H1 (cell line): ENCODE results near the gene TSPEAR. TPM values are rescaled to one million over a fixed set of nuclear protein-coding genes. Genes with fewer than 3 reads are reported as not detected.

Experiments
- CTCF ChIA-PET: fragments of 300-600 bp; sonication (Branson Sonifier 250); formaldehyde crosslinking; loops from one replicate; lab custom pipeline; 2021; ENCODE audit not compliant: partially characterized antibody; lab: Charles Lee
- POLR2A ChIA-PET: fragments of 300-600 bp; sonication (Branson Sonifier 250); formaldehyde crosslinking; loops from one replicate; lab custom pipeline; 2021; ENCODE audit warnings: inconsistent platforms; ENCODE audit not compliant: partially characterized antibody; lab: Charles Lee
- DNase-seq, 2 experiments: peaks; one replicate each; pipeline versions ENCODE4 v3.0.0 to v3.0.0-alpha.2; 2010 to 2022; ENCODE audit warnings: low spot score in 2 of 2, low read depth in 1 of 2, mixed read lengths in 1 of 2
- FAIRE-seq: peaks from 2 replicates; lab custom pipeline; 2011; peaks lifted over from hg19 to GRCh38; lab: Jason Lieb, UNC
- H2AFZ ChIP-seq: 2 replicates; pipeline ENCODE4 v1.8.1; 2012; ENCODE audit warnings: low read length, inconsistent platforms
- H2AK5ac ChIP-seq: 2 replicates; pipeline ENCODE4 v1.6.1; 2013; ENCODE audit warnings: low read depth, low read length
- H2BK120ac ChIP-seq: replicated peaks from 2 replicates; pipeline ENCODE3; 2013; ENCODE audit warnings: low read depth, low read length, inconsistent platforms
- H2BK12ac ChIP-seq: 2 replicates; pipeline ENCODE4 v1.6.1; 2013; ENCODE audit warnings: low read depth, low read length
- H2BK15ac ChIP-seq: 2 replicates; pipeline ENCODE4 v1.6.1; 2013; ENCODE audit warnings: low read length
- H2BK20ac ChIP-seq: 2 replicates; pipeline ENCODE4 v1.6.1; 2013; ENCODE audit warnings: low read length
- H2BK5ac ChIP-seq: 2 replicates; pipeline ENCODE4 v1.6.1; 2013; ENCODE audit warnings: low read depth, low read length
- H3K14ac ChIP-seq: 2 replicates; pipeline ENCODE4 v1.6.1; 2013; ENCODE audit warnings: inconsistent platforms; ENCODE audit not compliant: insufficient read length
- H3K18ac ChIP-seq: 2 replicates; pipeline ENCODE4 v1.6.1; 2013; ENCODE audit warnings: low read length; ENCODE audit errors: extremely low read depth
- H3K23ac ChIP-seq: 2 replicates; pipeline ENCODE4 v1.6.1; 2013; ENCODE audit warnings: inconsistent platforms; ENCODE audit not compliant: insufficient read length
- H3K23me2 ChIP-seq: 2 replicates; pipeline ENCODE4 v1.6.1; 2013; ENCODE audit warnings: low read depth, low read length
- H3K27ac ChIP-seq: 2 replicates; pipeline ENCODE4 v1.6.1; 2011; ENCODE audit warnings: low read depth, low read length, inconsistent platforms
- H3K27me3 ChIP-seq, 4 experiments: replicated peaks in 1 of 4; 1 replicate in 1 of 4; 2 replicates in 3 of 4; pipeline versions ENCODE4 v1.6.1 to v1.8.1; 2011 to 2013; ENCODE audit warnings: low read length in 3 of 4, mild to moderate bottlenecking in 3 of 4, inconsistent platforms in 2 of 4, mixed read lengths in 2 of 4, moderate library complexity in 1 of 4; ENCODE audit not compliant: control insufficient read depth in 3 of 4, insufficient read depth in 3 of 4; ENCODE audit errors: extremely low read depth in 1 of 4
- H3K36me3 ChIP-seq, 4 experiments: 2 replicates each; pipeline versions ENCODE4 v1.6.1 to v1.8.1; 2011 to 2013; ENCODE audit warnings: mild to moderate bottlenecking in 4 of 4, low read length in 3 of 4, moderate library complexity in 2 of 4, control low read depth in 1 of 4, inconsistent platforms in 1 of 4; ENCODE audit not compliant: insufficient read depth in 4 of 4, control insufficient read depth in 2 of 4
- H3K4ac ChIP-seq: replicated peaks from 2 replicates; pipeline ENCODE3; 2013; ENCODE audit warnings: low read length, low read depth, mixed read lengths, inconsistent platforms; ENCODE audit not compliant: insufficient read length
- H3K4me1 ChIP-seq, 4 experiments: replicated peaks in 1 of 4; 1 replicate in 1 of 4; 2 replicates in 3 of 4; pipeline versions ENCODE4 v1.6.1 to v1.8.1; 2011 to 2013; ENCODE audit warnings: low read length in 3 of 4, inconsistent platforms in 2 of 4, mixed read lengths in 1 of 4; ENCODE audit not compliant: insufficient read depth in 4 of 4, control insufficient read depth in 3 of 4
- H3K4me2 ChIP-seq, 2 experiments: 2 replicates each; pipeline versions ENCODE4 v1.6.1 to v1.8.1; 2011 to 2013; ENCODE audit warnings: low read depth in 2 of 2, low read length in 2 of 2, control low read depth in 1 of 2, inconsistent platforms in 1 of 2, mild to moderate bottlenecking in 1 of 2; ENCODE audit not compliant: insufficient read depth in 1 of 2
- H3K4me3 ChIP-seq, 4 experiments: fragments of 200-600, 300-600 bp in 1 of 4; sonication (generic), shearing (Covaris generic), sonication (Bioruptor Twin) in 1 of 4; 2 replicates each; pipeline versions ENCODE4 v1.5.1 to v1.8.1; 2011 to 2016; ENCODE audit warnings: low read length in 4 of 4, low read depth in 3 of 4, control low read depth in 2 of 4, inconsistent platforms in 2 of 4, mild to moderate bottlenecking in 2 of 4, mixed read lengths in 1 of 4, moderate library complexity in 1 of 4; ENCODE audit not compliant: insufficient read depth in 2 of 4; ENCODE audit errors: extremely low read depth in 1 of 4
- H3K56ac ChIP-seq: replicated peaks from 2 replicates; pipeline ENCODE3; 2013; ENCODE audit warnings: low read depth, mild to moderate bottlenecking, mixed read lengths, low read length, inconsistent platforms; ENCODE audit not compliant: insufficient read length
- H3K79me1 ChIP-seq: 2 replicates; pipeline ENCODE4 v1.6.1; 2013; ENCODE audit warnings: low read depth, low read length, control low read depth
- H3K79me2 ChIP-seq, 2 experiments: 2 replicates each; pipeline versions ENCODE4 v1.6.1 to v1.8.1; 2012 to 2013; ENCODE audit warnings: low read length in 2 of 2, mild to moderate bottlenecking in 2 of 2, inconsistent platforms in 1 of 2; ENCODE audit not compliant: insufficient read depth in 2 of 2, control insufficient read depth in 1 of 2
- H3K9ac ChIP-seq, 4 experiments: replicated peaks in 1 of 4; 1 replicate in 1 of 4; 2 replicates in 3 of 4; pipeline versions ENCODE4 v1.6.1 to v1.8.1; 2011 to 2013; ENCODE audit warnings: low read depth in 3 of 4, low read length in 3 of 4, control low read depth in 2 of 4, mild to moderate bottlenecking in 2 of 4, moderate library complexity in 2 of 4, inconsistent platforms in 1 of 4; ENCODE audit errors: extremely low read depth in 1 of 4
- H3K9me3 ChIP-seq, 2 experiments: 2 replicates each; pipeline versions ENCODE4 v1.6.1 to v1.8.1; 2012 to 2013; ENCODE audit warnings: mild to moderate bottlenecking in 2 of 2, moderate library complexity in 2 of 2, control low read depth in 1 of 2, inconsistent platforms in 1 of 2, low read depth in 1 of 2, low read length in 1 of 2, mixed read lengths in 1 of 2; ENCODE audit not compliant: insufficient read depth in 2 of 2
- H4K20me1 ChIP-seq, 2 experiments: replicated peaks in 1 of 2; 2 replicates each; pipeline versions ENCODE3 to v1.8.1; 2011 to 2013; ENCODE audit warnings: inconsistent platforms in 2 of 2, low read length in 2 of 2, mild to moderate bottlenecking in 1 of 2; ENCODE audit not compliant: insufficient read depth in 2 of 2, control insufficient read depth in 1 of 2
- H4K5ac ChIP-seq: 2 replicates; pipeline ENCODE4 v1.6.1; 2013; ENCODE audit warnings: low read length, low read depth, mixed read lengths, inconsistent platforms; ENCODE audit not compliant: insufficient read length
- H4K8ac ChIP-seq: 2 replicates; pipeline ENCODE4 v1.8.0; 2013; ENCODE audit warnings: mild to moderate bottlenecking, moderate library complexity, low read length, inconsistent platforms; ENCODE audit not compliant: insufficient read depth; ENCODE audit errors: extremely low read depth
- H4K91ac ChIP-seq: replicated peaks from 2 replicates; pipeline ENCODE3; 2013; ENCODE audit warnings: low read length, mixed read lengths, inconsistent platforms; ENCODE audit not compliant: insufficient read length
- ASH2L ChIP-seq: fragments of 200-600, 300-600 bp; sonication (generic); IDR thresholded peaks from one replicate; pipeline ENCODE4 v1.7.1; 2017; ENCODE audit warnings: low read length
- CBX8 ChIP-seq: fragments of 300-800, 300-1000 bp; sonication (generic); IDR thresholded peaks from 2 replicates; pipeline ENCODE4 v1.7.1; 2016; ENCODE audit warnings: low read depth, low read length, borderline replicate concordance
- CTCF ChIP-seq, 3 experiments: IDR thresholded peaks; 1 replicate in 2 of 3; 2 replicates in 1 of 3; pipeline versions ENCODE4 v1.5.1 to v1.6.1; 2011; ENCODE audit warnings: low read length in 3 of 3, mild to moderate bottlenecking in 3 of 3, inconsistent platforms in 2 of 3, low read depth in 1 of 3, moderate library complexity in 1 of 3; ENCODE audit not compliant: insufficient read depth in 1 of 3; ENCODE audit errors: control extremely low read depth in 1 of 3
- KDM1A ChIP-seq: fragments of 200-600, 300-600 bp; sonication (generic); IDR thresholded peaks from 2 replicates; pipeline ENCODE4 v1.7.1; 2016; ENCODE audit warnings: mild to moderate bottlenecking, low read length, borderline replicate concordance
- MAFK ChIP-seq: IDR thresholded peaks from 2 replicates; pipeline ENCODE4 v1.6.1; 2012; ENCODE audit warnings: low read depth, mild to moderate bottlenecking, improper control_type of control experiment, low read length
- RAD21 ChIP-seq, 2 experiments: IDR thresholded peaks in 1 of 2; conservative IDR thresholded peaks in 1 of 2; 2 replicates each; pipeline ENCODE4 v1.6.1; 2011; ENCODE audit warnings: low read depth in 2 of 2, low read length in 2 of 2, improper control_type of control experiment in 1 of 2, inconsistent platforms in 1 of 2, mild to moderate bottlenecking in 1 of 2, moderate library complexity in 1 of 2
- SRF ChIP-seq: IDR thresholded peaks from 2 replicates; pipeline ENCODE4 v1.6.1; 2011; ENCODE audit warnings: mild to moderate bottlenecking, low read depth, low read length, moderate library complexity
- TCF12 ChIP-seq: IDR thresholded peaks from 2 replicates; pipeline ENCODE4 v1.6.1; 2011; ENCODE audit warnings: low read depth, mild to moderate bottlenecking, low read length
- YY1 ChIP-seq: IDR thresholded peaks from 2 replicates; pipeline ENCODE4 v1.6.1; 2011; ENCODE audit warnings: low read depth, mild to moderate bottlenecking, low read length
- WGBS, 2 experiments: shearing (Covaris generic) in 1 of 2; methylation state at CpG; one replicate each; pipeline versions ENCODE4 v1.1.6 to v1.1.7; 2013 to 2015; ENCODE audit warnings: low lambda C conversion rate in 2 of 2, mixed read lengths in 2 of 2, inconsistent platforms in 1 of 2, low coverage in 1 of 2, missing lambda C conversion rate in 1 of 2; ENCODE audit not compliant: insufficient replicate concordance in 2 of 2, insufficient coverage in 1 of 2, insufficient read length in 1 of 2; ENCODE audit errors: extremely low coverage in 1 of 2, missing lambda C conversion rate in 1 of 2; 5-methylcytosine and 5-hydroxymethylcytosine counted together
- polyA plus RNA-seq, 7 experiments: library from polyadenylated mRNA; depleted of rRNA in 3 of 7; stranded (reverse) in 5 of 7; unstranded in 2 of 7; fragments of >200 nt in 5 of 7; fragments of 200-250 nt in 2 of 7; gene quantifications; 1 replicate in 5 of 7; 2 replicates in 1 of 7; 4 replicates in 1 of 7; pipeline versions ENCODE4 v1.2.1 to v1.2.3, GENCODE V29; 2011 to 2013; ENCODE audit warnings: missing spikeins in 2 of 7, mixed read lengths in 2 of 7
- total RNA-seq: library from RNA; stranded (reverse); fragmentation: NEBNext Ultra II Directional; extraction: Animal tissue kit (Norgen Biotek cat#: 25700); gene quantifications from 2 replicates; pipeline ENCODE4 v1.2.1, GENCODE V29; 2021

The TSPEAR gene
- total and polyA plus RNA-seq, 2 of the 8 experiments (the other 6 are each of a cell fraction or from before 2014, with no cell fraction given), result 0.58 to 0.89 TPM

GRCh38 chr21:44487831-44488230, 223.5 kb downstream of the TSPEAR start:
- ChIA-PET POLR2A (interaction anchor here (0.6 to 1.1 kb wide), 3 partner anchors 9 to 219 kb away, joined by 3 to 4 read pairs (median 3); no protein-coding TSS in a partner anchor), CTCF (interaction anchor here (0.7 to 1.2 kb wide), 10 partner anchors 10 to 374 kb away, joined by 3 to 5 read pairs (median 3); no protein-coding TSS in a partner anchor)
- Histone ChIP-seq H3K79me2 (peaks cover 3 to 28% of the 10 kb centered on the region in 2 experiments; a peak in 3 of 4 replicates), H3K79me1 (no peaks in the 10 kb centered on the region), H3K9ac (no peak overlapping the region), H3K9me3 (peaks cover 5 to 9% of the 10 kb centered on the region in 2 experiments; a peak in 3 of 4 replicates), H2BK20ac (no peak overlapping the region), H2BK5ac (no peak overlapping the region), H3K23me2 (no peaks in the 10 kb centered on the region; the same call in 1 of the 2 replicates), H4K8ac (peak overlapping the region; percentile 12; the same call in 1 of the 2 replicates), H3K14ac (no peak overlapping the region), H3K56ac (no peak overlapping the region), H2AFZ (no peak overlapping the region), H3K4me3 (peak overlapping the region in 2 of 4 experiments; percentile 1 to 35; a peak in 1 of 8 replicates), H3K4ac (no peak overlapping the region), H4K20me1 (no peaks in the 10 kb centered on the region), H3K27me3 (no peaks in the 10 kb centered on the region; a peak in 1 of 7 replicates), H2AK5ac (no peak overlapping the region), H3K23ac (no peak overlapping the region), H2BK12ac (no peak overlapping the region), H2BK15ac (no peak overlapping the region), H4K91ac (no peak overlapping the region), H3K27ac (no peak overlapping the region), H3K36me3 (peaks cover 0 to 20% (median 8%) of the 10 kb centered on the region in 4 experiments; a peak in 4 of 8 replicates), H3K4me1 (peaks cover 0 to 3% (median 1%) of the 10 kb centered on the region in 4 experiments; a peak in 3 of 7 replicates), H3K18ac (no peak overlapping the region), H3K4me2 (no peak overlapping the region), H2BK120ac (no peak overlapping the region), H4K5ac (no peak overlapping the region)
- DNase-seq, result peak; percentile 43 to 84
- no peak for FAIRE-seq
- WGBS, 2 experiments, result 25% methylated on average over 4 of the region's 4 CpGs; no CpG with 5 or more reads in 1 of the 2 experiments
- TF ChIP-seq RAD21 (IDR thresholded peaks at IDR 0.05 in 1 of 2, conservative IDR thresholded peaks at IDR 0.05 in 1 of 2; ENCODE audit: low read depth in 2 of 2, low read length in 2 of 2) (peak; percentile 58 to 65), MAFK (no peak), KDM1A (no peak), TCF12 (no peak), CBX8 (no peak), YY1 (no peak), SRF (no peak), ASH2L (no peak), CTCF (IDR thresholded peaks at IDR 0.05; ENCODE audit: control extremely low read depth in 1 of 3, insufficient read depth in 1 of 3, low read depth in 1 of 3, low read length in 3 of 3) (peak; percentile 65 to 79 (median 68))
